ENCODE data around the gene PREB.

PREB gene, protein sequence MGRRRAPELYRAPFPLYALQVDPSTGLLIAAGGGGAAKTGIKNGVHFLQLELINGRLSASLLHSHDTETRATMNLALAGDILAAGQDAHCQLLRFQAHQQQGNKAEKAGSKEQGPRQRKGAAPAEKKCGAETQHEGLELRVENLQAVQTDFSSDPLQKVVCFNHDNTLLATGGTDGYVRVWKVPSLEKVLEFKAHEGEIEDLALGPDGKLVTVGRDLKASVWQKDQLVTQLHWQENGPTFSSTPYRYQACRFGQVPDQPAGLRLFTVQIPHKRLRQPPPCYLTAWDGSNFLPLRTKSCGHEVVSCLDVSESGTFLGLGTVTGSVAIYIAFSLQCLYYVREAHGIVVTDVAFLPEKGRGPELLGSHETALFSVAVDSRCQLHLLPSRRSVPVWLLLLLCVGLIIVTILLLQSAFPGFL

DNA sequence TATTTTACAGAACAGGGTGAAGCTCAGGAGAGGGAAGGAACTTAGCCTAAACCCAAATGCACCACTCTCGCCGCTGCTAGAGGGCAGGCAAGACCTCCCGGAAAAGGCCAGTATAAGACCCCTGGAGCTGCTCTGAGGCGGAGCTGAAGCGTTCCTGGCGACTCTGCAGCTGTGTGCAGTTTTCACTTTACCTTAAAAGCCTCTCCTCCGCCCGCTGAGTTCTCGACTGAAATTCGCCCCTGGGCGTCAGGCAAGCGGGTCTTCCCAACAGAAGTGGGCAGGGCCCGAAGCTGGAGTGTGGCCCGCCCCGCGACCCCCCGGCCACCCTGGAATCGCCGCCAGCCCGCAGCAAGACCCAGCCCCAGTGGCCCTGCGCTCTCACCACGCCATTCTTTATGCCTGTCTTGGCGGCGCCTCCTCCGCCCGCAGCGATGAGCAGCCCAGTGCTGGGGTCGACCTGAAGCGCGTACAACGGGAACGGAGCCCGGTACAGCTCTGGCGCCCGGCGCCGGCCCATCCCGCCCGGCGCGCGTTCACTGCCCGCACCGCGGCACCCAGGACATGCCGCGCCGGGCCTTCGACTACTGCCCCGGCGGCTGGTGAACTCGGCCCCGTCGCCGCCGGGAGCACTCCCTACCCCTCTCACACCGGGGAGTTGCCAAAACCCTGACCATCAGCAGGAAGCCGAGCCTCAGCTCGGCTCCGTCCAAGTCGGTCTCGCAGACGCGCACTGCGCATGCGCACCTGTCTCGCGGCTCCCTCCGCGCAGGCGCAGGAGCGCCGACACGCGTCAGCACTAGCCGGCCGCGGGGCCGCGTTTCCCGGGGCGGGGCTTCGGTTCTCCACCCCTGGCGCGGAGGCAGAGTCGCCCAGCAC, at the start of gene PREB:
Gene PREB, minus strand, starts transcription at position 732 of the 876 bp plus-strand sequence. Its CDS starts 215 bp downstream, at position 517.
- Histone ChIP-seq H3K9me3 (ENCODE audit: severe bottlenecking) (no peaks in the 10 kb centered on the region), H3K36me3 (peaks cover 32% of the 10 kb centered on the region), H3K4me3 (ENCODE audit: low read depth, low read length) (peak within 1 kb of the TSS; percentile 72), H3K27me3 (ENCODE audit: insufficient read depth, low read depth, severe bottlenecking) (no peaks in the 10 kb centered on the region), H3K27ac (peak within 1 kb of the TSS; percentile 66)
- TF ChIP-seq, protein P1, sequence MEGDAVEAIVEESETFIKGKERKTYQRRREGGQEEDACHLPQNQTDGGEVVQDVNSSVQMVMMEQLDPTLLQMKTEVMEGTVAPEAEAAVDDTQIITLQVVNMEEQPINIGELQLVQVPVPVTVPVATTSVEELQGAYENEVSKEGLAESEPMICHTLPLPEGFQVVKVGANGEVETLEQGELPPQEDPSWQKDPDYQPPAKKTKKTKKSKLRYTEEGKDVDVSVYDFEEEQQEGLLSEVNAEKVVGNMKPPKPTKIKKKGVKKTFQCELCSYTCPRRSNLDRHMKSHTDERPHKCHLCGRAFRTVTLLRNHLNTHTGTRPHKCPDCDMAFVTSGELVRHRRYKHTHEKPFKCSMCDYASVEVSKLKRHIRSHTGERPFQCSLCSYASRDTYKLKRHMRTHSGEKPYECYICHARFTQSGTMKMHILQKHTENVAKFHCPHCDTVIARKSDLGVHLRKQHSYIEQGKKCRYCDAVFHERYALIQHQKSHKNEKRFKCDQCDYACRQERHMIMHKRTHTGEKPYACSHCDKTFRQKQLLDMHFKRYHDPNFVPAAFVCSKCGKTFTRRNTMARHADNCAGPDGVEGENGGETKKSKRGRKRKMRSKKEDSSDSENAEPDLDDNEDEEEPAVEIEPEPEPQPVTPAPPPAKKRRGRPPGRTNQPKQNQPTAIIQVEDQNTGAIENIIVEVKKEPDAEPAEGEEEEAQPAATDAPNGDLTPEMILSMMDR (IDR thresholded peaks at IDR 0.05; ENCODE audit: low read depth, low read length), result peak; percentile 61
- peak; percentile 100 for DNase-seq

DNA sequence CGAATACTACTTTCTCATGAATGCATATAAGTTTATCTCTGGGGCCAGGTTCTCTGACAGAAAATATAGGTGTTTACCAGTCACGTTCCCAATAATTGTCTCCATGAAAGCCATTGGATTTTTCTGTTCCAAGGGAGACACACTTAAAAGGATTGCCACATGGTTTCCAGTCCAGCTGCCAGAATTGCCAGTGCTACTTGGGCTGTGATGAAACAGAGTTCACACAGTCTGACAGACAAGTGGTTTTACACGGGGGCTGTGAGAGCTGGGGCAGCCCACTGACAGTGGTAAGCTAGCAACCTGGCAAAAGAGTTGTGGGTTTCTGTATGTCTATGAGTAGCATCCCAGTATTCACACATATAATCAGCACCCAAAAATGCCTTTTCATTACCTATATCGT, 49.7 kb upstream of the PREB start:
- DNase-seq, result no peak
- H3K9me3 ChIP-seq (ENCODE audit: severe bottlenecking), result no peaks in the 10 kb centered on the region
- no peak overlapping the region for H3K4me3 ChIP-seq (ENCODE audit: low read depth, low read length)
- H3K27ac ChIP-seq, result no peak overlapping the region
- no peaks in the 10 kb centered on the region for H3K27me3 ChIP-seq (ENCODE audit: insufficient read depth, low read depth, severe bottlenecking)
- TF ChIP-seq, protein P1 (IDR thresholded peaks at IDR 0.05; ENCODE audit: low read depth, low read length), result no peak
- H3K36me3 ChIP-seq, result no peaks in the 10 kb centered on the region

DNA sequence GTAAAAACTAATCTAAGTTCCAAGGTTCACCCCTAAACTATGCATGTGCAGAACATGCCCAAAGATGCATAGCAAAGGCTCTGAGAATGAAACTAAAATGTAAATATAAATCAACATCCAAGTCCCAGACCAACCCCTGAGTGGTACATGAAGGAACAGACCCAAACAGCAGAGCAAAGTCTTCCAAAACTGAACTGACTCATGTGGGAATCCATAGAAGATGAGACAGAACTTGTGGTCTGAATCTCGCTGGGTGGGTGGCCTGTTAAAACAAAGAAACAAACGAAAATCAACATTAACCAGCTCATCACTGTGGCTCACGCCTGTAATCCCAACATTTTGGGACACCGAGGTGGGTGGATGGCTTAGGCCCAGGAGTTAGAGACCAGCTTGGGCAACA, 47.9 kb upstream of the PREB start:
- no peaks in the 10 kb centered on the region for H3K9me3 ChIP-seq (ENCODE audit: severe bottlenecking)
- DNase-seq, result no peak
- no peak overlapping the region for H3K4me3 ChIP-seq (ENCODE audit: low read depth, low read length)
- H3K27ac ChIP-seq, result no peak overlapping the region
- H3K27me3 ChIP-seq (ENCODE audit: insufficient read depth, low read depth, severe bottlenecking), result no peaks in the 10 kb centered on the region
- TF ChIP-seq, protein P1 (IDR thresholded peaks at IDR 0.05; ENCODE audit: low read depth, low read length), result no peak
- H3K36me3 ChIP-seq, result no peaks in the 10 kb centered on the region

DNA sequence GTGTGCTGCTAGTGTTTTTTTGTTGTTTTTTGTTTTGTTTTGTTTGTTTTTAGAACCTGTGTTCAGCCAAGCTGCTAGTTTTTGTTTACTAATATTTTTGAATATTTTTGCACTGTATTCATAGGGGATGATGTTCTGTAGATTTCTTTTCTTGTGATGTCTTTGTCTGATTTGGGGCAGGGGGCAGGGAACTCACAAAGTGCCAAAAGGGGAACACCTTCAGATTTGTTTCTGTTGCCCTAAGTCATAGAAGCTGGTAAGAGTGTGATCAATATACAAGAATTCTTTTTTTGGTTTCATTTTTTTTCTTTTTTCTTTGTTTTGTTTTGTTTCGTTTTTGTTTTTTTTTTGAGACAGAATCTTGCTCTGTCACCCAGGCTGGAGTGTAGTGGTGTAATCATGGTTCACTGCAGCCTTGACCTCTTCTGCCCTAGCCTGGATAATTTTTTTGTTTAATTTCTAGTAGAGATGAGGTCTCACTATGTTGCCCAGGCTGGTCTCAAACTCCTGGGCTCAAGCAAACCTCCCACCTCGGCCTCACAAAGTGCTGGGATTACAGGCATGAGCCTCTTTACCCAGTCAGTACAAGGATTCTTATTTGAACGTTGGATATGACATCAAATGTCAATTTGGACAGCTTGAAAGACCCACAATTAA, 45.0 kb upstream of the PREB start:
- TF ChIP-seq, protein P1 (IDR thresholded peaks at IDR 0.05; ENCODE audit: low read depth, low read length), result no peak
- no peak overlapping the region for H3K27ac ChIP-seq
- H3K4me3 ChIP-seq (ENCODE audit: low read depth, low read length), result no peak overlapping the region
- H3K9me3 ChIP-seq (ENCODE audit: severe bottlenecking), result no peaks in the 10 kb centered on the region
- no peaks in the 10 kb centered on the region for H3K27me3 ChIP-seq (ENCODE audit: insufficient read depth, low read depth, severe bottlenecking)
- DNase-seq, result no peak
- H3K36me3 ChIP-seq, result no peaks in the 10 kb centered on the region

DNA sequence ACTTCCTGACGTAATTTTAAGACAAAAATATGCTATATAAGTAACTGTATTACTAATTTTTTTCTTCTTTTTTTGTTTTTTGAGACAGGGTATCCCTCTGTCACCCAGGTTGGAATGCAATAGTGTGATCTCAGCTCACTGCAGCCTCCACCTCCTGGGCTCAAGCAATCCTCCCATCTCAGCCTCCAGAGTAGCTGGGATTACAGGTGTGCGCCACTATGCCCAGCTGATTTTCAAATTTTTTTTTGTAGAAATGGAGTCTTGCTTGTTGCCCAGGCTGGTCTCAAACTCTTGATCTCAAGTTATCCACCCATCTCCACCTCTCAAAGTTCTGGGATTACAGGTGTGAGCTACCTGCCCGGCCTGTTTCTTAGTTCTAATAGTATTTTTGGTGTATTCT, 44.0 kb upstream of the PREB start:
- Histone ChIP-seq H3K9me3 (ENCODE audit: severe bottlenecking) (no peaks in the 10 kb centered on the region), H3K27me3 (ENCODE audit: insufficient read depth, low read depth, severe bottlenecking) (no peaks in the 10 kb centered on the region), H3K4me3 (ENCODE audit: low read depth, low read length) (no peak overlapping the region), H3K36me3 (no peaks in the 10 kb centered on the region), H3K27ac (no peak overlapping the region)
- DNase-seq, result no peak
- TF ChIP-seq, protein P1 (IDR thresholded peaks at IDR 0.05; ENCODE audit: low read depth, low read length), result no peak

Measured in WERI-Rb-1 (cell line).